ENCODE measurements around the gene NTRK1. TPM values are rescaled to one million over a fixed set of nuclear protein-coding genes. Genes with fewer than 3 reads are reported as not detected.

Gene NTRK1
- 1.4 TPM for total RNA-seq
- long read RNA-seq, partial matches to known transcripts, result 0 of 2 reads
- long read RNA-seq, other reads (novel, unspliced or antisense), result 1 of 2 reads

- intact Hi-C loops (cut with DNase I), result loop anchor here (1.0 to 2.0 kb wide), 2 partner anchors 22 to 60 kb away; no protein-coding TSS in a partner anchor
- DNase-seq (ENCODE audit: low spot score), result no peak
These were observed at the start of gene NTRK1 for GRCh38 chr1:156860628-156861423. Gene NTRK1 (plus strand): TSS chr1:156860865. CDS start chr1:156860935, 70 bp downstream.

GRCh38 chr1:156811168-156811567 is 49.5 kb upstream of the NTRK1 start:
- DNase-seq (ENCODE audit: low spot score), result no peak
- intact Hi-C loops (cut with DNase I), result no loop called here

DNA sequence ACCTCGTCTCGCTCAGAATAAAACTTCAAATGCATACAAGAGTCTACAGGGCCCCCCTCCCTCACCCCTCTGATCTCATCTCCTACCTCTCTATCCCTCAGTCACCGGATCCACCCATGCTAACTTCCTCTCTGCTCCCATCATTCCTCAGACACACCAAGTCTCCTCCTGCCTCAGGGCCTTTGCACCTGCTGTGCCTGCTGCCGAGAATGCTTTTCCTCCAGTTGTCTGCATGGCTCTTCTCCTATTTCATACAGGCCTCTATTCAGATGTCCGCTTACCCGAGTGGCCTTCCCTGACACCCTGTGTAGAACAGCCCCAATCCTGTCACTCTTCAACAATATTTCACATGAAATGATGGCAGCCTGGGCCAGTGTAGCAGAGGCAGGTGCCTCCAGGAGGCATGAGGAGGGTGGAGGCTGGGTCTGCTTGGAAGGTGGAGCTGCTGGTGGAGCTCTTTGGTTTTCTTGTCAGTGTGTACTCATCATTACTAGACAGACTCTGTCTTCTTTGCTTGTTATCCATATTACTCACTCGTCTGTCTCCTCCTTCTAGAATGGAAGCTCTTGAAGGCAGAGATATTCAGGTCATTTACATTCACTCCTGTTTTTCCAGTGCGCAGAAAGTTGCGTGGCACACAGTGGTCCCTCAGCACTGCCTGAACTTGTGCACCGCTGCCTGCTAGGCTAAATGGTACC is 48.2 kb upstream of the NTRK1 start:
- intact Hi-C loops (cut with DNase I), result no loop called here
- DNase-seq (ENCODE audit: low spot score), result peak; percentile 15

GRCh38 chr1:156813298-156813697 is 47.4 kb upstream of the NTRK1 start:
- intact Hi-C loops (cut with DNase I), result no loop called here
- no peak for DNase-seq (ENCODE audit: low spot score)

GRCh38 chr1:156813750-156814570 is 46.7 kb upstream of the NTRK1 start:
- intact Hi-C loops (cut with DNase I), result no loop called here
- DNase-seq (ENCODE audit: low spot score), result peak; percentile 85

- DNase-seq (ENCODE audit: low spot score), result peak; percentile 69
These were observed 45.9 kb upstream of the NTRK1 start for GRCh38 chr1:156814571-156815260.

GRCh38 chr1:156815307-156815826 is 45.3 kb upstream of the NTRK1 start:
- intact Hi-C loops (cut with DNase I), result no loop called here
- DNase-seq (ENCODE audit: low spot score), result peak; percentile 79

More at GRCh38 chr1:156814571-156815260, 45.9 kb upstream of the NTRK1 start:
- intact Hi-C loops (cut with DNase I), result no loop called here

DNA sequence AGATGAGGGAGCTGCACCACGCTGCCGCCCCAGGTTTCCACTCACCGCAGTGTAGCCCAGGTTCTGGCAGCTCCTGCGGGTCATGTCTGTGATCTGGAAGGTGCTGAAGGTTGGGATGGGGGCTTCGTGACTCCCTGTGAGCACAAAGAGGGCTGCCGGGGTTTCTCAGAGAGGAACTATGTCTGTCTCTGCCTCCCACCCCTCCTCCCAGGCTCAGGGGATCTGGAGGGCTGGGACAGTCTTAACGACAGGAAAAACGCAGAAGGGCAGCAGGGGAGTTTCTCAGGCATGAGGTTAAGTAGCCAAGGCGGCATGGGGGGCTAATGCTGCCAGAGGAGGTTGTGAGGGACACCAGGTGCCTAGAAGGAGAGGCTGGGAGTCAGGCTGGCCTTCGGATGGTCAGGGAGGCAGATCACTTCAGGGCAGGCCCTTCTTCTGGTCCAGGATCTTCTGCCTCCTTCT is 44.7 kb upstream of the NTRK1 start:
- intact Hi-C loops (cut with DNase I), result no loop called here
- DNase-seq (ENCODE audit: low spot score), result peak; percentile 61

DNA sequence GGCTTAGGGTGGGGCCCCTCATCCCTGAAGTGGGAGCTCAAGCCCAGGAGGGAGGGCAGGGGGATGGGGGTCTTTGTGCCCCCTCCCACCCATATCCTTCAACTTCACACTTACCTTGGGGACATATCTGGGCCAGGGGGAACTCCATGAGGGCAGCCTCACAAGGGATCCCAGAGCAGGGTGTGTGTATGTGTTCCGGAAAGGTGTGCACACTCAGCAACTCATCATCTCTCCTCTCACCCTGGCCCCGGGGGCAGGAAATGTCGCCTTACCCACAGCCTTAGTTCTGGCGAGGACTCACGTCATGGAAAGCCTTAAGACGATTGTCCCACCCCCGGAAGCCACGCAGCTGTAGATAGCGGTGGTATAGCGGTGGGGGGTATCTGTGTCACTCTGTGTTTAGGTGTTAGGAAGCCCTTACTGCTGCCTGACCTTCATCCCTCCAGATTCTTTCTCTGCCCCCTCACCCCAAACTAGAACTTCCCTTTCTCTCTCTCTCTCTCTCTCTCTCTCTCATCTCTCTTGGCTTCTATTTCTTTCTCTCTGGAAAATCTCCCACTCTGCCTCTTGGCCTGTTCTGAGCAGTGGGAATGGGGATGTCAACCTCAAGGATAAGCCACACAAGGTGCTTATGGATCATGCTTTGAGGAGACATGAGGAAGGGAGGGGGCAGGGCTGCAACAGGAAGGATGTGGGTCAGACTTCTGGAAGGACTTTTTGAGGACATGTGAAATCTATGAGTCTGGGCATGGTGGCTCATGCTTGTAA is 43.9 kb upstream of the NTRK1 start, which contains the start of gene SH2D2A:
Gene SH2D2A, minus strand, starts transcription at position 288 of the 768 bp plus-strand sequence. Its CDS starts 140 bp downstream, at position 148.
- DNase-seq (ENCODE audit: low spot score), result peak; percentile 80
- intact Hi-C loops (cut with DNase I), result no loop called here

- intact Hi-C loops (cut with DNase I), result no loop called here
These were observed 38.9 kb upstream of the NTRK1 start for GRCh38 chr1:156821801-156822200.

GRCh38 chr1:156822680-156823079 is 38.0 kb upstream of the NTRK1 start:
- intact Hi-C loops (cut with DNase I), result no loop called here

More at GRCh38 chr1:156821801-156822200, 38.9 kb upstream of the NTRK1 start:
- peak; percentile 43 for DNase-seq (ENCODE audit: low spot score)

DNA sequence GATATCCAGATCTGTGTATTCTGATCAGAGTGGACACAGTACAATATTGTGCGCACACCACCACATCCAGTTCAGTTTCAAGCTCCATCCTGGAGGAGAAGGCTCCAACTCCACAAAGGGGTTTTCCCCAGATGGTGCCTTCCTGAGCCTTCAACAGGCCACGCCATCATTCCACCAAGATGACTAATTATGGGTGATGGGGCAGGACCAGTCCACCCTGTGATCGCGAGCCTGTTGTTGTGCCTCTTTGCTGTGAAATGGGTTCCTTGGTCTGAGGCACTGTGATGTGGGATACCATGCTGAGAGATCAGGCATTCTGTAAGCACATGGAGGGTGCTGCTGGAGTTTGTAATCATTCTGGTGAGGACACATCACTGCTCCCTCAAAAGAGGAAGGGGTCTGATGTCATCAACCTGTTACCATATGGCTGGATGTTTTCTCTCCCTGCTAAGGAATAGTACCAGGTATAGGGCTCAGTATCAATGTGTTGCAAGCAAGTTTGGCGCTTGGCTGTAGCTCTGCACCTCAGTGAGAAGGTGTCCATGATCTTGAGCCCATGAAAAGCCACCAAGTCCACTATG is 37.4 kb upstream of the NTRK1 start:
- intact Hi-C loops (cut with DNase I), result no loop called here

More at GRCh38 chr1:156822680-156823079, 38.0 kb upstream of the NTRK1 start:
- DNase-seq (ENCODE audit: low spot score), result no peak

GRCh38 chr1:156826630-156827029 is 34.0 kb upstream of the NTRK1 start:
- intact Hi-C loops (cut with DNase I), result no loop called here
- no peak for DNase-seq (ENCODE audit: low spot score)

More for the DNA sequence above, 37.4 kb upstream of the NTRK1 start:
- no peak for DNase-seq (ENCODE audit: low spot score)

DNA sequence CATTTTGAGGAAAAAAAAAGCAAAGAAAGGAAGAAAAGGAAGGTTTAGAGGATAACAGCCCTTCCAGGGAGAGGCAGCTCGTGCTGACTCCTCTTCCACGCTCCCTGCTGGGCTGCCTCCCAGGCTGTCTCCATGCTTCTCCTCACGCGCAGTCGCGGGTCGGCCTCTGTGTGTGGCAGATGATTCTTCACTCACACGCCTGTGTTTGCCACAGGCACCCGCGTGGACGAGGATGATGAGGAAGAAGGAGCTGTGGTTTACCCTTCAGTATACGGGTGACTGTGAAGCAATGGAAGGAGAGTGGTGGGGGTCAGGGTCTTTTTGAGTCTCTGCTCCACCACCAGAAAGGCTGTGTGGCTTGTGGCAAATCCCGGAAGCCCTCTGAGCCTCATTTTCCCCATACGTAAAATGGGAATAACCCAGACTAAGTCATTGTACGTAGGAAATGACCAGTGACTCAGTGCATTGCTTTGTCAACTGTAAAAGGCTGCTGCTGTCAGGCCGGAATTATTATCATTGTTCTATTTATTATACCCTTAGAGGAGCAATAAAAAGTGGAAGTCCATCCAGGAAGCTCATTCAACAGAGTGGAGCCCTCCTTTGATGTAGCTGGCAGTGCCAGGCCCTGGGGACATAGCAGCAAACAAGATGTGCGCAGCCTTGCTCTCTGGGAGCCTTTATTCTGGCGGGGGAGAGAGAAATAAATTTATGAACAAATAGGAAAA is 32.1 kb upstream of the NTRK1 start:
- DNase-seq (ENCODE audit: low spot score), result no peak
- intact Hi-C loops (cut with DNase I), result no loop called here

DNA sequence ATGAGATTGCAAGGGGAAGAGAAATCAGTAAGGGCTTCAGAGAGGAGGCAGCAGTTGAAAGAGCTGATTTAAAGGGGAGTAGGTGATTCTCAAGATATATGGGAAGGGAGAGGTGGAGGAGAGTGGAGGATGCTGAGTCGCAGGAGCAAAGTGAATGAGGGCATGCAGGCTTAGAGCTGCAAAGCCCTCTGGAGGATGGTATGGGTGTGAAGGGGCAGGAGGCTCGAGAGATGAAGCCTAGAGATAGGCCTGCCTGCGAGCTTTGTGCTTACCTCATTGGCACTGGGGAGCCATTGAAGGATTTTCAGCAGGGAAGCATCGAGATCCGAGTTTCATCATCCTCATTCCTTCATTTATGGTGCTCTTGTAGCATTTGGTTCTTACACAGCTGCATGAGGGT is 28.2 kb upstream of the NTRK1 start:
- intact Hi-C loops (cut with DNase I), result no loop called here
- no peak for DNase-seq (ENCODE audit: low spot score)

DNA sequence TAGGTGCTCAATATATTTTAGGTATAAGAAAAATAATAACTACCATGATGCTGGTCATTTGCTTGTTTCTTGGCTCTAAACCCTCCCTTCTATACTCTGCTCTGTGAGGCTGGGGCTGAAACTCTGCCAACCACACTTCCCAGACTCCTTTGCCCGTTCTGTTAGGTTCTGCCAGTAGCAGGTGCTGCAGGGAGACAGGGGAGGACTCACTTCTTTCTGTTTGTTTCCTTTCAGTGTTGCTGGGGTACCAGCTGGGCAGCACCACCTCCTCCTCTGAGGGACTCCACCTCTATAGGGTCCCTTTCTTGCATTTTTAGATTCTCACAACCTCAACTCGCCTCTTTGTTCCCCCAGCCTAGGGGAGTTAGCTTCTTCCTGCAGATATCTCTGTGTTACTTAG is 27.1 kb upstream of the NTRK1 start:
- intact Hi-C loops (cut with DNase I), result no loop called here
- DNase-seq (ENCODE audit: low spot score), result no peak

DNA sequence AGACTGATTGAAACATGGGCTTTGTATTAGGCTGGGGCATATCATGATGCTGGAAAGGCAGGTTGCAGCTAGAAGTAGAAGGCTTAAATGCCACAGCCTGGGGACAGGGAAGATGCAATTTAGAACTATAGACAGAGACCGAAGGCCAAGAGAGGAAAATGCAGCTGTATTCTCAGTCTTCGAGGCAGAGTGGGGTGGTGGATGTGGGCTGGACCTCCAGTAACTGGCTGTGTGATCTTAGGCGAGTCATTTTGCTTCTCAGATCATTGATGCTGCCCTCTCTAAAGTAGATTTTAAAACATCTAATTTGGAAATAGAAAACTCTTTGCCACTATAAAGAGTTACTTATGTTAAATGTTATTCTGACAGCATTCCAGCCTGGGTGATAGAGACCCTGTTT is 26.3 kb upstream of the NTRK1 start:
- no peak for DNase-seq (ENCODE audit: low spot score)
- intact Hi-C loops (cut with DNase I), result no loop called here

Data from cardiac septum (tissue), 1 donor.